Uterus (tissue), 2 donors: Measurements from ENCODE around the gene PCDH9.

Experiments used
- CTCF ChIP-seq, 4 experiments: fragments of 200-600 bp in 2 of 4; fragments of 450-650 bp in 2 of 4; sonication (generic) in 2 of 4; IDR thresholded peaks; one replicate each; pipeline ENCODE4 v1.5.1; 2016 to 2019; ENCODE audit warnings: antibody characterized with exemption in 4 of 4, mild to moderate bottlenecking in 2 of 4, moderate library complexity in 1 of 4
- POLR2A ChIP-seq, 2 donors: fragments of 450-650 bp; IDR thresholded peaks; one replicate each; pipeline ENCODE4 v1.6.1; 2016; ENCODE audit warnings: antibody characterized with exemption in 2 of 2, mild to moderate bottlenecking in 1 of 2, moderate library complexity in 1 of 2

- TF ChIP-seq CTCF (IDR thresholded peaks at IDR 0.05), result no peak
- no peak for TF ChIP-seq POLR2A (IDR thresholded peaks at IDR 0.05)
Observed at GRCh38 chr13:67217880-67218279, 12.3 kb downstream of the PCDH9 start.
